ENCODE data around the gene IL17A. TPM values are rescaled to one million over a fixed set of nuclear protein-coding genes. Genes with fewer than 3 reads are reported as not detected.

The IL17A gene
- total RNA-seq, 4 donors from 2014 or later = not detected

DNA sequence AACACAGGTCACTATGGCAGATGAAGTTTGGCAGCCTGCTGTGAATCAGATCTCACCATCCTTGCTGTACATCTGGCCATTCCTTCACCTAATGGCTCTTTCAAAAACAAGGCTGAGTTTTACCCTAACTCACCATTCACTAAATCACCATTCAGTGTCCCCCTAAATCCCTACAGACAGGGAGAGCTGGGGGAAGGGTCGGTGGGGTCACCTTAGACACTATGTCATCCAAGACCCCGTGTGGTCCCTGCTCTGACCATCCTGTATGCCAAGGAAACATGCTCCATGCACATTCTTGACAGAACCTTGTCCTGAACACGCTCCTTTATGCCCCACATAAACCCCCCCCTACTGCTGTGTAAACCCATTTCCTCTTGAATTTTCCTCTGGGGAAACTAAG, 31.8 kb upstream of the IL17A start:
- DNase-seq (ENCODE audit: low spot score) (no peak), ATAC-seq (ENCODE audit: low FRiP score) (no peak)
- no peak for TF ChIP-seq CTCF (IDR thresholded peaks at IDR 0.05)

- no peak for DNase-seq (ENCODE audit: low spot score)
- peak; percentile 28 for ATAC-seq (ENCODE audit: low FRiP score)
- no peak for TF ChIP-seq CTCF (IDR thresholded peaks at IDR 0.05)
Measured at GRCh38 chr6:52155791-52156576, 30.2 kb upstream of the IL17A start.

GRCh38 chr6:52157301-52157941, 28.8 kb upstream of the IL17A start:
- no peak for TF ChIP-seq CTCF (IDR thresholded peaks at IDR 0.05)
- no peak for DNase-seq (ENCODE audit: low spot score)
- no peak for ATAC-seq (ENCODE audit: low FRiP score)

DNA sequence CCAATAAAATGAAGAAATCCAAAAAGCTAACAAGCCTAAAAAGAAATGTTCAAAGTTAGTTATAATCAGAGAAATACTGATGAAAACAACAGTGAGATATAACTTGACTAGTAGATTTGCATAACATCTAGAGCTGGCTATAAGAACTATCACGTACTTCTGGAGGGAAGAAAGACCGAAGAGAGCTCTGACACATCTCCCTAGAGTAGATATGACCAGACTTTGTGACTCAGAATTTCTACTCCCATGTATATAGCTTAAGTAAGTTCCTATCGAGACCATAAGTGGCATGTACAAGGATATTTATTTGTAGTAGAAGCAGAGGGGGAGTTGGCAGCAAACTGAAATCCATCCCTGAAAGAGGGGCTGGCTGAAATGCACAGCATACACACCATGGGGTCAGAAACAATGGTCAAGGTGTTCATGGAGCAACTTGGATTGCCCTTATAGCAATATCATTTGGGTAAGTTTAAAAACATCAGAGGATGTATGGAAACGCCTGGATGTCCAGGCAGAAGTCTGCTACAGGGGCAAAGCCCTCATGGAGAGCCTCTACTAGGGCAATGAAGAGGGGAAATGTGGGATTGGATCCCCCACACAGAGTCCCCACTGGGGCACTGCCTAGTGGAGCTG, 25.6 kb upstream of the IL17A start:
- DNase-seq (ENCODE audit: low spot score) (no peak), ATAC-seq (ENCODE audit: low FRiP score) (no peak)
- TF ChIP-seq CTCF (IDR thresholded peaks at IDR 0.05) = no peak

GRCh38 chr6:52161689-52162438, 24.3 kb upstream of the IL17A start:
- TF ChIP-seq CTCF (IDR thresholded peaks at IDR 0.05) = no peak
- DNase-seq (ENCODE audit: low spot score) (no peak), ATAC-seq (ENCODE audit: low FRiP score) (no peak)

GRCh38 chr6:52162940-52163908, 23.0 kb upstream of the IL17A start:
- DNase-seq (ENCODE audit: low spot score) (no peak), ATAC-seq (ENCODE audit: low FRiP score) (no peak)
- TF ChIP-seq CTCF (IDR thresholded peaks at IDR 0.05) = no peak
